ENCODE data around the gene CACHD1. TPM values are rescaled to one million over a fixed set of nuclear protein-coding genes. Genes with fewer than 3 reads are reported as not detected.

The CACHD1 gene
- total and polyA plus RNA-seq, 2 of the 4 experiments (the other 2 are of a cell fraction) = 2.9 to 5.9 TPM

GRCh38 chr1:64494659-64495058 is 24.7 kb downstream of the CACHD1 start:
- Histone ChIP-seq H4K20me1 (ENCODE audit: insufficient read depth, low read length) (no peaks in the 10 kb centered on the region), H3K18ac (ENCODE audit: low read depth, low read length) (no peak overlapping the region), H3K36me3 (ENCODE audit: control insufficient read depth, insufficient read depth, low read length) (no peaks in the 10 kb centered on the region), H3K4me3 (ENCODE audit: insufficient read depth, low read depth, low read length) (no peak overlapping the region), H3K27me3 (ENCODE audit: control insufficient read depth, insufficient read depth, low read length) (no peaks in the 10 kb centered on the region; the same call in 1 of the 2 replicates), H2AK5ac (ENCODE audit: low read depth, low read length) (no peak overlapping the region), H3K9me3 (ENCODE audit: control insufficient read depth, insufficient read depth, low read length) (no peaks in the 10 kb centered on the region), H3K27ac (ENCODE audit: insufficient read depth, low read length) (no peak overlapping the region), H2BK15ac (ENCODE audit: low read depth, low read length) (no peak overlapping the region), H3K9ac (ENCODE audit: low read depth, low read length) (no peak overlapping the region), H2AK9ac (replicated peaks; ENCODE audit: low read depth, low read length, poor library complexity) (no peak overlapping the region), H3K4ac (ENCODE audit: low read depth, low read length) (no peak overlapping the region), H3K23ac (ENCODE audit: low read depth, low read length) (no peak overlapping the region), H3K79me1 (ENCODE audit: low read depth in 1 of 2, low read length in 2 of 2) (no peaks in the 10 kb centered on the region; a peak in 1 of 4 replicates), H3K4me1 (ENCODE audit: control insufficient read depth, insufficient read depth, low read length) (no peaks in the 10 kb centered on the region), H2AFZ (replicated peaks; ENCODE audit: low read length, poor library complexity) (no peak overlapping the region), H2BK5ac (ENCODE audit: low read depth, low read length, poor library complexity, severe bottlenecking) (no peak overlapping the region), H4K91ac (ENCODE audit: insufficient read depth, low read depth, low read length) (no peak overlapping the region), H3K56ac (ENCODE audit: extremely low read depth, insufficient read depth, low read length) (no peak overlapping the region), H3K9me1 (ENCODE audit: insufficient read depth, low read length) (no peaks in the 10 kb centered on the region), H2BK20ac (ENCODE audit: low read depth, low read length) (no peak overlapping the region), H3K4me2 (ENCODE audit: low read depth, low read length) (no peak overlapping the region), H3K14ac (replicated peaks; ENCODE audit: low read depth, low read length) (no peak overlapping the region), H4K8ac (ENCODE audit: low read depth in 2 of 2, low read length in 2 of 2) (no peak overlapping the region), H4K5ac (ENCODE audit: low read depth, low read length) (no peak overlapping the region), H2BK120ac (ENCODE audit: low read depth, low read length) (no peak overlapping the region)
- in situ Hi-C loops (cut with MboI; ENCODE audit: low sequenced_read_pairs) (no loop called here), dilution Hi-C loops (cut with HindIII; ENCODE audit: low sequenced_read_pairs, unreplicated experiment) (no loop called here), intact Hi-C loops (cut with micrococcal nuclease) (no loop called here)
- POLR2A ChIA-PET (ENCODE audit: unreplicated experiment) = no interaction called here
- ATAC-seq (ENCODE audit: low read depth) = no peak
- no peak for DNase-seq
- CTCF ChIA-PET = no interaction called here
- 40% methylated on average over 1 of the region's 2 CpGs; no CpG with 5 or more reads in 1 of the 2 experiments for WGBS, 2 experiments (ENCODE audit: extremely low coverage in 2 of 2, insufficient read length in 1 of 2)
- no peak for TF ChIP-seq MAZ (IDR thresholded peaks at IDR 0.05; ENCODE audit: borderline replicate concordance, low read depth, low read length)
- TF ChIP-seq BHLHE40 (IDR thresholded peaks at IDR 0.05; ENCODE audit: low read depth, low read length) = no peak
- TF ChIP-seq RAD21 (IDR thresholded peaks at IDR 0.05; ENCODE audit: low read length) = no peak
- no peak for TF ChIP-seq MXI1 (IDR thresholded peaks at IDR 0.05; ENCODE audit: borderline replicate concordance, low read depth, low read length)
- TF ChIP-seq, protein P1, sequence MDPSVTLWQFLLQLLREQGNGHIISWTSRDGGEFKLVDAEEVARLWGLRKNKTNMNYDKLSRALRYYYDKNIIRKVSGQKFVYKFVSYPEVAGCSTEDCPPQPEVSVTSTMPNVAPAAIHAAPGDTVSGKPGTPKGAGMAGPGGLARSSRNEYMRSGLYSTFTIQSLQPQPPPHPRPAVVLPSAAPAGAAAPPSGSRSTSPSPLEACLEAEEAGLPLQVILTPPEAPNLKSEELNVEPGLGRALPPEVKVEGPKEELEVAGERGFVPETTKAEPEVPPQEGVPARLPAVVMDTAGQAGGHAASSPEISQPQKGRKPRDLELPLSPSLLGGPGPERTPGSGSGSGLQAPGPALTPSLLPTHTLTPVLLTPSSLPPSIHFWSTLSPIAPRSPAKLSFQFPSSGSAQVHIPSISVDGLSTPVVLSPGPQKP (IDR thresholded peaks at IDR 0.05; ENCODE audit: borderline replicate concordance, low read depth, low read length) = no peak
- TF ChIP-seq MAFK (IDR thresholded peaks at IDR 0.05; ENCODE audit: low read depth, low read length) = no peak
- no peak for TF ChIP-seq CHD1 (IDR thresholded peaks at IDR 0.05; ENCODE audit: low read depth, low read length)
- TF ChIP-seq, protein P2, sequence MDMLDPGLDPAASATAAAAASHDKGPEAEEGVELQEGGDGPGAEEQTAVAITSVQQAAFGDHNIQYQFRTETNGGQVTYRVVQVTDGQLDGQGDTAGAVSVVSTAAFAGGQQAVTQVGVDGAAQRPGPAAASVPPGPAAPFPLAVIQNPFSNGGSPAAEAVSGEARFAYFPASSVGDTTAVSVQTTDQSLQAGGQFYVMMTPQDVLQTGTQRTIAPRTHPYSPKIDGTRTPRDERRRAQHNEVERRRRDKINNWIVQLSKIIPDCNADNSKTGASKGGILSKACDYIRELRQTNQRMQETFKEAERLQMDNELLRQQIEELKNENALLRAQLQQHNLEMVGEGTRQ (IDR thresholded peaks at IDR 0.05; ENCODE audit: low read depth, low read length) = no peak
- TF ChIP-seq RCOR1 (IDR thresholded peaks at IDR 0.05; ENCODE audit: insufficient replicate concordance, low read length) = no peak
- TF ChIP-seq RFX5 (IDR thresholded peaks at IDR 0.05; ENCODE audit: low read depth, low read length) = no peak
- no peak for TF ChIP-seq NFE2L2 (IDR thresholded peaks at IDR 0.05; ENCODE audit: low read depth, low read length)
- TF ChIP-seq CTCF (conservative IDR thresholded peaks at IDR 0.05; ENCODE audit: low read depth, low read length) = no peak
- TF ChIP-seq FOS (IDR thresholded peaks at IDR 0.05; ENCODE audit: low read depth, low read length) = no peak
- no peak for TF ChIP-seq POLR2A (IDR thresholded peaks at IDR 0.05; ENCODE audit: low read depth, low read length)
- no peak for TF ChIP-seq CEBPB (IDR thresholded peaks at IDR 0.05; ENCODE audit: low read depth, low read length)
- no TSS peak for BruUV-seq (replicated peaks)
